Erythroblast (primary cell): ENCODE data around the gene FOXL2NB.

Source experiments
- GATA1 ChIP-seq: IDR thresholded peaks from 2 replicates; pipeline ENCODE4 v1.6.1; 2011; ENCODE audit warnings: low read depth, mild to moderate bottlenecking, control low read depth, low read length, moderate library complexity
- POLR2A ChIP-seq: IDR thresholded peaks from 2 replicates; pipeline ENCODE4 v1.6.1; 2011; ENCODE audit warnings: mild to moderate bottlenecking, low read length

DNA sequence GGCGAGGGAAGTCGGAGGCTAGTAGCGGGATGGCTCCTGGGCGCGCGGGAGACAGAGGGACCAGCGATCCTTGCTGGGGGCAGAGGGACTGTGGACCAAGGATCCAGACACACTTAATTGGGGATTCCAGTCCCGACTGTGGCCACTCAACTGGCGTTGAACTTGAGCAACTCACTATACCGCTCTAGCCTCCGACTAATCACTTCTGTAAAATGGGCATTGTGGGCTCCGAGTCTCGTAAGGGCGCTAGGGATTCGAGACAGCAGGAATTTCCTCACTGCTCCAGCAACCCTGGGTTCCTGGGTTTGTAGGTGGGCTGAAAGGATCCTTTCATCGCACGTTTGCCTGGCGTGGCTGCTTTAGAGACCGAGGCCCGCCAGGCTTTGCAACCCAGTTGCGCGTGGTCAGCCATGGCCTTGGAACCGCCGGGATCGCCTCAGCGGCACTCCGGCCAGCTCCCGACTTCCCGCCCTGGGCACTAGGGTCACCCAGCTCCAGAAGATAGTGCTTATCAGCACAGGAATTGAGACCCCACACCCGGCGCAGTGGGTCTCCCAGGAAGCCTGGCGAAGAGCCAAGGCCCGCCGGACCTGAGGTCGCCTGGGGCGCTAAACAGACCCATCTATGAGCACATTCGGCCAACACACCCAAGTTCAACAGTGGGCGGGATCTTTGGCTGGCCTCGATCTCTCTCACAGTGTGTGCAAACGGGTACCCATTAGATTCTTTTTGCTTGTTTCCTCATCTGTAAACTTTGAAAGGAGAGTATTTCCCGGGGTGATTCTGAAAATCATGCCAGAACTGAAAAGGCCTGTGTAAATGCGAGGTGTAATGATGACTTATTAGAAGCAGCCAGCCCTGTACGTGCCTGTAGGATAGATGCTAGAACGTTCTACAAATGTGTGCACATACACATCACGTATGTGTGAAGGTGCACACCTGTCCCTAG is 10.0 kb upstream of the FOXL2NB start:
- TF ChIP-seq POLR2A, result no peak
- TF ChIP-seq GATA1, result no peak
